ENCODE measurements around the gene ZNG1B.
"Not testable (repeated sequence)": the region's sequence is repeated elsewhere in the genome, so short reads cannot be mapped to it uniquely, and the experiment has no call there.

DNA sequence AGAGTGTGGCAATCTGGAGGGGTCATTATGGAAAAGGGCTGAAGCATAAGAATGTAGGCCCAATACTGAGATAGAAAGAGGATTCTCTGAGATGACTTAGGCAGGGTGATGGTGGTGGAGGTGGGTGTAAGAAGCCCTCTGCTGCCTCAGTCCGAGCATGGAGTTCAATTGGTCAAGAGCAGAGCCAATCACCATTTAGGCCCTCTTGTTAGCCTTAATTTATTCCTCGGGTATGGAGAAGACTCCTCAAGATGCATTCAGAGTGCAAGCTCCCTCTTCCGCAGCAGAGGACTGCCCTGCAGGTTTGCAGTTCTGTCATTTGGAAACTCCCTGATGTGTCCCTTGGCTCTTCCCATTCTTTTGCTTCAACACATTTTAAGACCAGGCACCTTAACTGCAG, 78.5 kb downstream of the ZNG1B start:
- TF ChIP-seq SP1 (IDR thresholded peaks at IDR 0.05); CTCF (IDR thresholded peaks at IDR 0.05; ENCODE audit: low read depth, low read length, missing input control); FOXA1 (IDR thresholded peaks at IDR 0.05); YY1 (IDR thresholded peaks at IDR 0.05); TAF1 (conservative IDR thresholded peaks at IDR 0.05); RAD21 (IDR thresholded peaks at IDR 0.05); HNF4G (IDR thresholded peaks at IDR 0.05); HNF4A (conservative IDR thresholded peaks at IDR 0.05); GABPA (IDR thresholded peaks at IDR 0.05 in 1 of 2, conservative IDR thresholded peaks at IDR 0.05 in 1 of 2): not testable (repeated sequence)
- TF ChIP-seq, protein P1, sequence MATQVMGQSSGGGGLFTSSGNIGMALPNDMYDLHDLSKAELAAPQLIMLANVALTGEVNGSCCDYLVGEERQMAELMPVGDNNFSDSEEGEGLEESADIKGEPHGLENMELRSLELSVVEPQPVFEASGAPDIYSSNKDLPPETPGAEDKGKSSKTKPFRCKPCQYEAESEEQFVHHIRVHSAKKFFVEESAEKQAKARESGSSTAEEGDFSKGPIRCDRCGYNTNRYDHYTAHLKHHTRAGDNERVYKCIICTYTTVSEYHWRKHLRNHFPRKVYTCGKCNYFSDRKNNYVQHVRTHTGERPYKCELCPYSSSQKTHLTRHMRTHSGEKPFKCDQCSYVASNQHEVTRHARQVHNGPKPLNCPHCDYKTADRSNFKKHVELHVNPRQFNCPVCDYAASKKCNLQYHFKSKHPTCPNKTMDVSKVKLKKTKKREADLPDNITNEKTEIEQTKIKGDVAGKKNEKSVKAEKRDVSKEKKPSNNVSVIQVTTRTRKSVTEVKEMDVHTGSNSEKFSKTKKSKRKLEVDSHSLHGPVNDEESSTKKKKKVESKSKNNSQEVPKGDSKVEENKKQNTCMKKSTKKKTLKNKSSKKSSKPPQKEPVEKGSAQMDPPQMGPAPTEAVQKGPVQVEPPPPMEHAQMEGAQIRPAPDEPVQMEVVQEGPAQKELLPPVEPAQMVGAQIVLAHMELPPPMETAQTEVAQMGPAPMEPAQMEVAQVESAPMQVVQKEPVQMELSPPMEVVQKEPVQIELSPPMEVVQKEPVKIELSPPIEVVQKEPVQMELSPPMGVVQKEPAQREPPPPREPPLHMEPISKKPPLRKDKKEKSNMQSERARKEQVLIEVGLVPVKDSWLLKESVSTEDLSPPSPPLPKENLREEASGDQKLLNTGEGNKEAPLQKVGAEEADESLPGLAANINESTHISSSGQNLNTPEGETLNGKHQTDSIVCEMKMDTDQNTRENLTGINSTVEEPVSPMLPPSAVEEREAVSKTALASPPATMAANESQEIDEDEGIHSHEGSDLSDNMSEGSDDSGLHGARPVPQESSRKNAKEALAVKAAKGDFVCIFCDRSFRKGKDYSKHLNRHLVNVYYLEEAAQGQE (IDR thresholded peaks at IDR 0.05) = not testable (repeated sequence)
- TF ChIP-seq, protein P2, sequence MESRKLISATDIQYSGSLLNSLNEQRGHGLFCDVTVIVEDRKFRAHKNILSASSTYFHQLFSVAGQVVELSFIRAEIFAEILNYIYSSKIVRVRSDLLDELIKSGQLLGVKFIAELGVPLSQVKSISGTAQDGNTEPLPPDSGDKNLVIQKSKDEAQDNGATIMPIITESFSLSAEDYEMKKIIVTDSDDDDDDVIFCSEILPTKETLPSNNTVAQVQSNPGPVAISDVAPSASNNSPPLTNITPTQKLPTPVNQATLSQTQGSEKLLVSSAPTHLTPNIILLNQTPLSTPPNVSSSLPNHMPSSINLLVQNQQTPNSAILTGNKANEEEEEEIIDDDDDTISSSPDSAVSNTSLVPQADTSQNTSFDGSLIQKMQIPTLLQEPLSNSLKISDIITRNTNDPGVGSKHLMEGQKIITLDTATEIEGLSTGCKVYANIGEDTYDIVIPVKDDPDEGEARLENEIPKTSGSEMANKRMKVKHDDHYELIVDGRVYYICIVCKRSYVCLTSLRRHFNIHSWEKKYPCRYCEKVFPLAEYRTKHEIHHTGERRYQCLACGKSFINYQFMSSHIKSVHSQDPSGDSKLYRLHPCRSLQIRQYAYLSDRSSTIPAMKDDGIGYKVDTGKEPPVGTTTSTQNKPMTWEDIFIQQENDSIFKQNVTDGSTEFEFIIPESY (IDR thresholded peaks at IDR 0.05) = not testable (repeated sequence)
- TF ChIP-seq, protein P3, sequence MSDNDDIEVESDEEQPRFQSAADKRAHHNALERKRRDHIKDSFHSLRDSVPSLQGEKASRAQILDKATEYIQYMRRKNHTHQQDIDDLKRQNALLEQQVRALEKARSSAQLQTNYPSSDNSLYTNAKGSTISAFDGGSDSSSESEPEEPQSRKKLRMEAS (IDR thresholded peaks at IDR 0.05) = not testable (repeated sequence)

All from liver (tissue), 3 donors.